Measurements from ENCODE around the gene CEMIP.

CEMIP gene

DNA sequence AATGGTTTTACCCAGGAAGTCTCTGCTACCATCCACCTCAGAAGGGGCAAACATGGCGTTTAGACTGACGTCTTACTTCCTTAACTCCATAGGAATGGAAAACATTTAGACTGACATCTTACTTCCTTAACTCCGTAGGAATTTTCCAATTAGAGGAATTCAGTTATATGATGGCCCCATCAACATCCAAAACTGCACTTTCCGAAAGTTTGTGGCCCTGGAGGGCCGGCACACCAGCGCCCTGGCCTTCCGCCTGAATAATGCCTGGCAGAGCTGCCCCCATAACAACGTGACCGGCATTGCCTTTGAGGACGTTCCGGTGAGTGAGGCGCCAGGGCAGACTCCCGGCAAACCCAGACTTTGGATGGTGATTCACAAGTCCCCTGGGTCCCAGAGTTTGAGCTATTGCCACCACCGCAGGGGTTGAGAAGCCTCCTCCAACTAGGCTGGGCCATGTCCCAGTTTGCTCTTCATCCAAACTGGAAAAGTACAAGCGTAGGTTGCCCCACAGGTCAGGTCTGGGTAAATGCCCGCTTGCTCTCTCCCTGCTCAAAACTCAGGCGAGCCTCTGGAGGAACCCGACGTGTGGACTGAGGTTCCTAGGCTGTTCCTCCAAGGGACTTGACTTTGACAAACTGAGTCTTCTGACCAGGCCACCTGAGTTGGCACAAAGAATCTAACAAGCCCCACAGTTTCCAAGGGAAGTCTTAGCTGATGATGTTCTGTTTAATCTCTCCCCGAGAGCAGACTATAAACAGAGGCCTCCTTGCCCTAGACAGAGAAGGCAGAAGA lies 152.7 kb downstream of the CEMIP start:
- no peak for DNase-seq (ENCODE audit: low spot score)

- DNase-seq (ENCODE audit: low spot score), result no peak
These were observed 153.3 kb downstream of the CEMIP start for GRCh38 chr15:80932513-80932815.

DNA sequence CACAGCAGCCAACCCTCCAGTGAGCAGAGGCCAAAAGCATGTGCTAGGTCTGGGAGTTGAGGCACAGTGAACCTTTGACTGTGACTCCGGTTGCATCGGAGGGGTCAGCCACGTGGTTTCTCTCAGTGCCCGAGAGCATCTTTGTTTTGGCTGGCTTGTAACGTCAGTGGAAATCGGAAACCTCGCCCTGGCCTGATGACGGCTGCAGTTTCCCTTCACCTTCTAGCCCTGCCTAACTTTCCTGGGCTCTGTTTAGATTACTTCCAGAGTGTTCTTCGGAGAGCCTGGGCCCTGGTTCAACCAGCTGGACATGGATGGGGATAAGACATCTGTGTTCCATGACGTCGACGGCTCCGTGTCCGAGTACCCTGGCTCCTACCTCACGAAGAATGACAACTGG lies 153.8 kb downstream of the CEMIP start:
- no peak for DNase-seq (ENCODE audit: low spot score)

DNA sequence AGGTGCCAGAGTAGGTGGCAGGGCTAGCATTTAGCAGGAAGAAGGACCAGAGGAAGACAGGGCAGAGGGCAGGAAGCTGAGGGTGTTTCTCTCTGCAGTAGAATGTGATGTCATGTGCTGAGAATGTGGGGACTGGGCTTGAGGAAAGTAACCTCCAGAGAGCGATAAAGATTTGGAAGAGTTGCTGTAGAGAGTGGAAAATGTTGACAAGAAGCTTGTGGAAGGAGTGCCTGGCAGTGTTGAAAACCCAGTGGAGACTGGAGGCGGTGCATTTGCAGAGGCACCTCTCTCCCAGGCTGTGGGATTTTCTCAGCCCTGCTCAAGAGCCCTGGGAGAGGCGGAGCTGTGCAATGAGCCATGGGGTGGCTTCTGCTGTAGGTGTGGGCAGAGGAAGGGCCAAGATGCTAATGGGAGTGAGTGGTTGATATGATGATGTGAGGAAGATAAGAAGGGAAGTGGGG lies 155.6 kb downstream of the CEMIP start:
- no peak for DNase-seq (ENCODE audit: low spot score)

DNA sequence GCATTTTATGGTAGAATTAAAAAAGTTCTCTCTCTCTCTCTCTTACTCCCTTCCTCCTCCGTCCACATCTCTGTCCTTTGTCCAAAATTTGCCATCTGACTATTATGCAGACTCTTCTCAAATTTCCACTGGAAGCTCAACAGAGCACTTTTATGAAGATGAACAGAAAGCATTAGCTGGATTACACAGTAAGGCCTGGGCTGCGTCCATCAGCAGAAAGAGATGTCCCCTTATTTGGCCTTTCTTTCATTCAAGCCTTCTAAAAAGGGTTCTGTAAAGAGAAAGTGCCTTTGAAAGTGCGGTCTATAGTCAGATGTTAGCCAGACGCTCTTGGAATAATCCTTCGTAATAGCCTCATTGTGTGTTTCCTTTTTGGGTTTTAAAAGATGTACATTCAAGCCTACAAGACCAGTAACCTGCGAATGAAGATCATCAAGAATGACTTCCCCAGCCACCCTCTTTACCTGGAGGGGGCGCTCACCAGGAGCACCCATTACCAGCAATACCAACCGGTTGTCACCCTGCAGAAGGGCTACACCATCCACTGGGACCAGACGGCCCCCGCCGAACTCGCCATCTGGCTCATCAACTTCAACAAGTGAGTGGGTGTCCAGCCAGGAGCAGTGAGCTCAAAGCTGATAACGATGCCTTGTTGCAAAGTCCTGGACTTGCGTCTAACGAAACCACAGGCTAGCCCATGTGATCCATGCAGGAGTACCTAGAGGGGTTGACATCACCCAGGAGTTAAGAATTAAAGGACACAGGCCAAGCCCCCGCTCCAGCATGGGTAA lies 157.3 kb downstream of the CEMIP start:
- peak; percentile 16 for DNase-seq (ENCODE audit: low spot score)

- DNase-seq (ENCODE audit: low spot score), result no peak
These were observed 158.5 kb downstream of the CEMIP start for GRCh38 chr15:80937718-80938117.

- DNase-seq (ENCODE audit: low spot score), result no peak
These were observed 160.0 kb downstream of the CEMIP start for GRCh38 chr15:80939216-80939615.

GRCh38 chr15:80940331-80940730 lies 161.2 kb downstream of the CEMIP start:
- no peak for DNase-seq (ENCODE audit: low spot score)

GRCh38 chr15:80940851-80941250 lies 161.7 kb downstream of the CEMIP start:
- no peak for DNase-seq (ENCODE audit: low spot score)

DNA sequence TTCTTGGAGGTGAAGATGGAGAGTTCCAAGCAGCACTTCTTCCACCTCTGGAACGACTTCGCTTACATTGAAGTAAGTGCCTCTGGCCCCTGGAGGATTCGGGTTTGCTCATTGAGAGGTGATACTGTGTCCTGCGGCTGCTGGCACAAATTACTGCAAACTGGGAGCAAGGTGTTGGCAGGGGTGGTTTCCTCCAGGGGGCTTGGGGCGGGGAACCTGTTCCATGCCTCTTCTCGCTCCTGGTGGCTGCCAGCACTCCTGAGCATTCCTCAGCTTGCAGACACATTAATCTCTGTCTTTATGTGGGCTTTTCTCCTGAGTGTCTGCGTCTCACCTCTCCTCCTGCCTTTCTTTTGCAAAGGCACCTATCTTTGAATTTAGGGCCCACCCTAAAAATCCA lies 163.1 kb downstream of the CEMIP start:
- DNase-seq (ENCODE audit: low spot score), result no peak

DNA sequence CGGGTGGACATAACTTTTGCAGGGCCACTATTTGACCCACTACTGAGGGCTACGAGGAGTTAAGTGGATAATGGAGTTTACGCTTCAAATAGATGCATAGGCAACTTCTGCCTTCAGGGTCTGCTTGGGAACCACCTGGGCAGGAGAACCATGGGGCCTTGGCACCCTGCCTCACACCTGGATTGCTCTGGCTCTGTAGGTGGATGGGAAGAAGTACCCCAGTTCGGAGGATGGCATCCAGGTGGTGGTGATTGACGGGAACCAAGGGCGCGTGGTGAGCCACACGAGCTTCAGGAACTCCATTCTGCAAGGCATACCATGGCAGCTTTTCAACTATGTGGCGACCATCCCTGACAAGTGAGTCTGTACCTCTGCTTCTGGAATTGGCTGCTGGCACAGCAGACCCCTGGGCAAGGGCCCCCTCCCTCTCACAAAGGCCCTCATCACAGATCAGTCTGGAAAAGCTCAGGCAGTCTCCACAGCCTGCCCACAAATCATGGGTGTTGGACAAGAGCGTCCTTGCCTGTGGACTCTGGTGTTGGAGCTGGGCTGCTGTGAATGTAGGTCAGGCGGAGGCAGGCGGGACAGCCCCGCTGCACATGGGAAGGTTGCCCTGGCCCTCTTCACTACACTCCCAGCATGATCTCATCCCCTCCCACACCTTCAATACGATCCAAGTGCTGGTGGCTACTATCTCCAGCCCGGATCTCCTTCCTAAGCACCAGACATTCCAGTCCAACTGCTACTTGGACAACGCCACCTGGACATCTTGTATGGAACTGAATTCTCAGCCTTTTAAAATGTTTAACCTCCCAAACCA lies 163.8 kb downstream of the CEMIP start:
- peak; percentile 27 for DNase-seq (ENCODE audit: low spot score)

DNA sequence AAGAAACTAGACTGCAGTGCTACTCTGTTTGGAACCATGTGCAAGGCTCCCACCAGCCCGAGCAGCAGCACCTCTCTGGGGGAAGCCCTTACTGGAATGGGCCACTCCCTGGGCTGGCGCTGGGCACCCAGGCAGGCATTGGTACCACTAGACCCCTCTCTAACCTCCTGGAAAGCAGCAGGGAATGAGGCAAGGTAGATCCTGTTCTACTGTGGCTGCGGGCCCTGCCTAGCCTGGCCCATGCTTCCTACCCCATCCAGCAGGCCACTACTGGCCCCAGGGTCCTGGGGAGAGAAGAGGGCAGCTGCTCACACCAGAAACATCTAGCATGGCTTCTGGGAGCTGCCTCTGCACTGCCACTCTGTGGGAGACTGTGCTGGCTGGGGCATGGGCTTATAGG lies 165.6 kb downstream of the CEMIP start:
- no peak for DNase-seq (ENCODE audit: low spot score)

- DNase-seq (ENCODE audit: low spot score), result no peak
These were observed 166.4 kb downstream of the CEMIP start for GRCh38 chr15:80945605-80946004.

DNA sequence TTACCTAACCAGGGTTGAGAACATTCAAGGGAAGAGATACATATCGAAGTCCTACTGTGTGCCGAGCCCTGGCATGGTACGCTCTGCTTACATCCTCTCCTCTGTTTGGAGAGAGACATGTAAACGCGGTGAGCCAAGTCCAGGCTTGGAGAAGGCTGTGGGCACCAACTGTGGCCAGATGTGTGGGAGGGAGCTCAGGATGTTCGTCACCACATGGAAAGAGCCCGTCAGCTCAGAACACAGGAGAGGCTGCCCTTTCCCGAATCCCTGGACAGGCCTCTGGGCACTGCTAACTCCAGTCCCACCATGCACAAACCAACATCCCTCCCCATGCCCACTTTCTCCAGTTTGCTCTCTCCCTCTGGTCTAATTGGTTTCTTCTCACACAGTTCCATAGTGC lies 167.4 kb downstream of the CEMIP start:
- no peak for DNase-seq (ENCODE audit: low spot score)

DNA sequence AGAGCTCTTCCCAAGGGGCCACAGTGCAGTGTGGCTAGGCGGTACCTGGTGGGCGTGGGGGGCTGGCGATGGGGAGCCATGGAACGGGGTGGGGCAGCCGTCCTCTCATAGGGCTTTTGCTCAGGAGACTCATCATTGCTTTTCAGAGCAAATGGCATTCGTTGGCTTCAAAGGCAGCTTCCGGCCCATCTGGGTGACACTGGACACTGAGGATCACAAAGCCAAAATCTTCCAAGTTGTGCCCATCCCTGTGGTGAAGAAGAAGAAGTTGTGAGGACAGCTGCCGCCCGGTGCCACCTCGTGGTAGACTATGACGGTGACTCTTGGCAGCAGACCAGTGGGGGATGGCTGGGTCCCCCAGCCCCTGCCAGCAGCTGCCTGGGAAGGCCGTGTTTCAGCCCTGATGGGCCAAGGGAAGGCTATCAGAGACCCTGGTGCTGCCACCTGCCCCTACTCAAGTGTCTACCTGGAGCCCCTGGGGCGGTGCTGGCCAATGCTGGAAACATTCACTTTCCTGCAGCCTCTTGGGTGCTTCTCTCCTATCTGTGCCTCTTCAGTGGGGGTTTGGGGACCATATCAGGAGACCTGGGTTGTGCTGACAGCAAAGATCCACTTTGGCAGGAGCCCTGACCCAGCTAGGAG lies 169.6 kb downstream of the CEMIP start:
- DNase-seq (ENCODE audit: low spot score), result no peak

DNA sequence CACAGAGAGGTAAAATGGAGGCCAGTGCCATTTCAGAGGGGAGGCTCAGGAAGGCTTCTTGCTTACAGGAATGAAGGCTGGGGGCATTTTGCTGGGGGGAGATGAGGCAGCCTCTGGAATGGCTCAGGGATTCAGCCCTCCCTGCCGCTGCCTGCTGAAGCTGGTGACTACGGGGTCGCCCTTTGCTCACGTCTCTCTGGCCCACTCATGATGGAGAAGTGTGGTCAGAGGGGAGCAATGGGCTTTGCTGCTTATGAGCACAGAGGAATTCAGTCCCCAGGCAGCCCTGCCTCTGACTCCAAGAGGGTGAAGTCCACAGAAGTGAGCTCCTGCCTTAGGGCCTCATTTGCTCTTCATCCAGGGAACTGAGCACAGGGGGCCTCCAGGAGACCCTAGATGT lies 170.6 kb downstream of the CEMIP start:
- no peak for DNase-seq (ENCODE audit: low spot score)

- DNase-seq (ENCODE audit: low spot score), result no peak
These were observed 171.3 kb downstream of the CEMIP start for GRCh38 chr15:80950291-80951078.

- DNase-seq (ENCODE audit: low spot score), result no peak
These were observed 172.8 kb downstream of the CEMIP start for GRCh38 chr15:80951941-80952340.

- DNase-seq (ENCODE audit: low spot score), result no peak
These were observed 174.1 kb downstream of the CEMIP start for GRCh38 chr15:80953001-80953952.
